Astrocyte (in vitro differentiated cells and primary cell): ENCODE results near the gene CYTH4.

Experiments used
- EZH2 ChIP-seq: IDR thresholded peaks from 2 replicates; pipeline ENCODE4 v1.6.1; 2012; ENCODE audit warnings: mild to moderate bottlenecking, low read length, inconsistent platforms; ENCODE audit not compliant: insufficient read depth
- TF ChIP-seq, protein P1 (sequence below): IDR thresholded peaks from 2 replicates; pipeline ENCODE4 v1.5.1; 2011; ENCODE audit warnings: low read depth, mild to moderate bottlenecking, inconsistent platforms, low read length, moderate library complexity; ENCODE audit not compliant: insufficient read depth

DNA sequence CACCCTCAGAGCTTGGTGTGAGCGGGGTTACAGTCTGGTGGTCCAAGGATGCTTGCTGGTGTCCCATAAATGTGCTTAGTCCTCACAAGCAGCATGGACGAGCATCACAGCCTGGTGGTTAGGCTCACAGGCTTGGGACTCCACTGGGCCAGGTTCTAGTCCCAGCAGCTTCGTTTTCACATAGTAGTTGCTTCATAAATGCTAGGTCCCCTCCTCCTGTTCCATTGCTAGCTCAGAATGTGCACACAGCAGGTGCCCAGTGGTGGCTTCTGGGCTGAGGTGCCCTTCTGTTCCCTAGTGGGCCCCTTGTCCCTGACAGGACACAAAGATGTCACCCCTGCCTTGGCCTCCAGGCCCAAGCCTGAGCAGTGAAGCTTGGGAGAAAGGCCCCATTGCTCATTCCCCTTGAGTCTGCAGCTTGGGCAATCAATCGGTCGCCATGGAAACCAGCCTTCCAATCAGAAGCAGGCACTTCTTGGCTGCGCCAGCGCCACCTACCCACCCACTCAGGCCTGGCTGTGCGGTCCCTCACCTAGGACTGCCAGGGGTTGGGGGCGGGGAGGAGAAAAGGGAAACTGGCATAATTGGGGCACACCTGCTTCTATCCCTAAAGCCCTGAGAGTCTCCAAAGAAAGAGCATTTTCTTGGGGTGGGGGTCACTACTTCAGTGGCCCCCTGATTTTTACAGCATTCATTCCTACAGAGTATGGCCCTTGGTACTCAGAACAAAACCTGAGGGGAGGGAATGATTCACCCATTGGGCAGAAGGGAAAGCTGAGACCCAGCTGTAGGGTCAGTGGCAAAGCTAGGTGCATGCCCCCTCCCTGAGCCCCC is 48.1 kb downstream of the CYTH4 start:
- TF ChIP-seq, protein P1, sequence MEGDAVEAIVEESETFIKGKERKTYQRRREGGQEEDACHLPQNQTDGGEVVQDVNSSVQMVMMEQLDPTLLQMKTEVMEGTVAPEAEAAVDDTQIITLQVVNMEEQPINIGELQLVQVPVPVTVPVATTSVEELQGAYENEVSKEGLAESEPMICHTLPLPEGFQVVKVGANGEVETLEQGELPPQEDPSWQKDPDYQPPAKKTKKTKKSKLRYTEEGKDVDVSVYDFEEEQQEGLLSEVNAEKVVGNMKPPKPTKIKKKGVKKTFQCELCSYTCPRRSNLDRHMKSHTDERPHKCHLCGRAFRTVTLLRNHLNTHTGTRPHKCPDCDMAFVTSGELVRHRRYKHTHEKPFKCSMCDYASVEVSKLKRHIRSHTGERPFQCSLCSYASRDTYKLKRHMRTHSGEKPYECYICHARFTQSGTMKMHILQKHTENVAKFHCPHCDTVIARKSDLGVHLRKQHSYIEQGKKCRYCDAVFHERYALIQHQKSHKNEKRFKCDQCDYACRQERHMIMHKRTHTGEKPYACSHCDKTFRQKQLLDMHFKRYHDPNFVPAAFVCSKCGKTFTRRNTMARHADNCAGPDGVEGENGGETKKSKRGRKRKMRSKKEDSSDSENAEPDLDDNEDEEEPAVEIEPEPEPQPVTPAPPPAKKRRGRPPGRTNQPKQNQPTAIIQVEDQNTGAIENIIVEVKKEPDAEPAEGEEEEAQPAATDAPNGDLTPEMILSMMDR, result peak; percentile 21
- no peak for TF ChIP-seq EZH2
